MCF 10A (cell line): ENCODE data around the gene DIAPH2. TPM values are rescaled to one million over a fixed set of nuclear protein-coding genes. Genes with fewer than 3 reads are reported as not detected.

Source experiments
- BruUV-seq: library from RNA; stranded (reverse); fragments of 400-500 nt; replicated peaks from 2 replicates; lab custom pipeline; 2021; lab: Mats Ljungman, UMichigan
- CTCF ChIA-PET: fragments of 300-600 bp; sonication (Branson Sonifier 250); formaldehyde crosslinking; extraction: SDS; loops from one replicate; lab custom pipeline; 2021; ENCODE audit warnings: antibody characterized with exemption, inconsistent platforms; lab: Yijun Ruan, JAX
- POLR2A ChIA-PET: fragments of 300-600, 350-650 bp; sonication (Branson Sonifier 250); formaldehyde crosslinking; extraction: SDS; loops from one replicate; lab custom pipeline; 2020; ENCODE audit warnings: antibody characterized with exemption, inconsistent platforms; lab: Yijun Ruan, JAX
- DNase-seq: peaks from one replicate; pipeline ENCODE4 v3.0.0-alpha.2; 2018; ENCODE audit not compliant: unreplicated experiment
- H3K27ac Mint-ChIP-seq: one replicate; pipeline ENCODE4 v1.8.0; 2022; ENCODE audit warnings: mild to moderate bottlenecking, low read depth, mixed read lengths; ENCODE audit not compliant: unreplicated experiment
- H3K27me3 Mint-ChIP-seq: one replicate; pipeline ENCODE4 v1.8.0; 2022; ENCODE audit warnings: mixed read lengths; ENCODE audit not compliant: insufficient read depth, unreplicated experiment
- H3K36me3 Mint-ChIP-seq: one replicate; pipeline ENCODE4 v1.8.0; 2022; ENCODE audit warnings: mild to moderate bottlenecking, moderate library complexity, mixed read lengths; ENCODE audit not compliant: insufficient read depth, unreplicated experiment
- H3K4me1 Mint-ChIP-seq: one replicate; pipeline ENCODE4 v1.8.0; 2022; ENCODE audit warnings: mixed read lengths; ENCODE audit not compliant: insufficient read depth, unreplicated experiment
- H3K4me3 Mint-ChIP-seq: one replicate; pipeline ENCODE4 v1.8.0; 2022; ENCODE audit warnings: mild to moderate bottlenecking, moderate library complexity, mixed read lengths; ENCODE audit not compliant: unreplicated experiment
- H3K9me3 Mint-ChIP-seq: one replicate; pipeline ENCODE4 v1.8.0; 2022; ENCODE audit warnings: mixed read lengths; ENCODE audit not compliant: unreplicated experiment
- CTCF ChIP-seq: fragments of 200-600 bp; IDR thresholded peaks from one replicate; pipeline ENCODE4 v1.8.0; 2022; ENCODE audit warnings: antibody characterized with exemption, mild to moderate bottlenecking; ENCODE audit not compliant: unreplicated experiment
- intact Hi-C: fragments of 100-400 bp; cut with micrococcal nuclease; formaldehyde crosslinking; loops from 2 replicates; pipeline ENCODE4 v1.14.1; 2022
- total RNA-seq: library from RNA; stranded (reverse); gene quantifications from 2 replicates; pipeline ENCODE4 v1.2.3, GENCODE V29; 2022

DIAPH2 gene
- total RNA-seq, 1 experiment from 2014 or later = 17.6 TPM

GRCh38 chrX:96703816-96704215 is 19.2 kb downstream of the DIAPH2 start:
- POLR2A ChIA-PET = no interaction called here
- H3K36me3 Mint-ChIP-seq = peaks cover 12% of the 10 kb centered on the region
- no peak overlapping the region for H3K4me3 Mint-ChIP-seq
- intact Hi-C loops = no loop called here
- no peaks in the 10 kb centered on the region for H3K9me3 Mint-ChIP-seq
- H3K27me3 Mint-ChIP-seq = peaks cover 35% of the 10 kb centered on the region
- H3K27ac Mint-ChIP-seq = no peak overlapping the region
- TF ChIP-seq CTCF = no peak
- no TSS peak for BruUV-seq
- no peaks in the 10 kb centered on the region for H3K4me1 Mint-ChIP-seq
- no peak for DNase-seq
- CTCF ChIA-PET = no interaction called here

- Mint-ChIP-seq H3K4me3 (no peak overlapping the region), H3K27ac (no peak overlapping the region), H3K36me3 (peaks cover 12% of the 10 kb centered on the region), H3K9me3 (no peaks in the 10 kb centered on the region), H3K27me3 (peaks cover 35% of the 10 kb centered on the region), H3K4me1 (no peaks in the 10 kb centered on the region)
- BruUV-seq = no TSS peak
- ChIA-PET CTCF (interaction anchor here (0.7 kb wide), 1 partner anchor 9 kb away, joined by 3 read pairs; no protein-coding TSS in a partner anchor), POLR2A (interaction anchor here (0.6 to 1.1 kb wide), 2 partner anchors 12 to 271 kb away, joined by 3 to 5 read pairs; no protein-coding TSS in a partner anchor)
- no peak for TF ChIP-seq CTCF
- DNase-seq = no peak
- intact Hi-C loops = no loop called here
Measured at GRCh38 chrX:96704629-96705028, 20.0 kb downstream of the DIAPH2 start.

- ChIA-PET CTCF (no interaction called here), POLR2A (no interaction called here)
- no peaks in the 10 kb centered on the region for H3K9me3 Mint-ChIP-seq
- H3K36me3 Mint-ChIP-seq = peaks cover 7% of the 10 kb centered on the region
- H3K4me3 Mint-ChIP-seq = no peak overlapping the region
- DNase-seq = no peak
- H3K4me1 Mint-ChIP-seq = no peaks in the 10 kb centered on the region
- H3K27me3 Mint-ChIP-seq = peaks cover 22% of the 10 kb centered on the region
- no peak overlapping the region for H3K27ac Mint-ChIP-seq
- TF ChIP-seq CTCF = no peak
- BruUV-seq = no TSS peak
- intact Hi-C loops = no loop called here
Measured at GRCh38 chrX:96705905-96706304, 21.3 kb downstream of the DIAPH2 start.

GRCh38 chrX:96707804-96708203 is 23.2 kb downstream of the DIAPH2 start:
- Mint-ChIP-seq H3K27me3 (peaks cover 4% of the 10 kb centered on the region), H3K27ac (no peak overlapping the region), H3K9me3 (no peaks in the 10 kb centered on the region), H3K36me3 (no peaks in the 10 kb centered on the region), H3K4me3 (no peak overlapping the region), H3K4me1 (no peaks in the 10 kb centered on the region)
- TF ChIP-seq CTCF = no peak
- ChIA-PET CTCF (no interaction called here), POLR2A (no interaction called here)
- BruUV-seq = no TSS peak
- DNase-seq = no peak
- intact Hi-C loops = no loop called here
